ENCODE results near the gene FBLN1.

DNA sequence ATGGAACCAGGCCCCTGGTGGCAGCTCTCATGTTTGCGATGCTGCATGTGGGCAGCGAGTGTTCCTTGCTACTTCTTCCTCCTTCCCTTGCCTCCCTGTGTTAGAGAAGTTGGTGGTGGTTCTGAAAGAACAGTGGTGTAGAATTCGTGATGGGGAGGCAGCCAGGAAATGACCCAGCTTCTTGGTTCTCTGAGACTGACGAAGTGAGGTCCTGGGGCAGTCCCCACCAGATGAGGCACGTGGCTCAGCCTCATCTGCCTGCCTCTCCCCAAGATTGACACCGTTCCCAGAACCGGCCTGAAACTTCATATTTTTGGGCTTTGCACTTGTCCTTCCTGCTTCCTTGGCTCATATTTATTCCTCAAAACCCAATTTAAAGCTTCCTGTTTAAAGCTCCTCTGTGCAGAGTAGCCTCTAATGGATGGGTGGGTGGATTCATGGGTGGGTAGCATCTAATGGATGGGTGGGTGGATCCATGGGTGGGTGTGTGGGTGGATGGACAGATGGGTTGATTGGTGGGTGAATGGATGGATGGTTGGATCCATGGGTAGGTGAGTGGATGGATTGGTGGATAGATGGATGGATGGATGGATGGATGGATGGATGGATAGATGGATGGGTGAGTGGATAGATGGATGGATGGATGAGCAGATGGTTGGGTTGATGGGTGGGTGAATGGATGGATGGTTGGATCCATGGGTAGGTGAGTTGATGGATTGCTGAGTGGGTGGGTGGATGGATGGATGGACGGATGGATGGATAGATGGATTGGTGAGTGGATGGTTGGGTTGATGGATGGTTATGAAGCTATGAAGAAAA, 91.6 kb downstream of the FBLN1 start:
- TF ChIP-seq, protein P1, sequence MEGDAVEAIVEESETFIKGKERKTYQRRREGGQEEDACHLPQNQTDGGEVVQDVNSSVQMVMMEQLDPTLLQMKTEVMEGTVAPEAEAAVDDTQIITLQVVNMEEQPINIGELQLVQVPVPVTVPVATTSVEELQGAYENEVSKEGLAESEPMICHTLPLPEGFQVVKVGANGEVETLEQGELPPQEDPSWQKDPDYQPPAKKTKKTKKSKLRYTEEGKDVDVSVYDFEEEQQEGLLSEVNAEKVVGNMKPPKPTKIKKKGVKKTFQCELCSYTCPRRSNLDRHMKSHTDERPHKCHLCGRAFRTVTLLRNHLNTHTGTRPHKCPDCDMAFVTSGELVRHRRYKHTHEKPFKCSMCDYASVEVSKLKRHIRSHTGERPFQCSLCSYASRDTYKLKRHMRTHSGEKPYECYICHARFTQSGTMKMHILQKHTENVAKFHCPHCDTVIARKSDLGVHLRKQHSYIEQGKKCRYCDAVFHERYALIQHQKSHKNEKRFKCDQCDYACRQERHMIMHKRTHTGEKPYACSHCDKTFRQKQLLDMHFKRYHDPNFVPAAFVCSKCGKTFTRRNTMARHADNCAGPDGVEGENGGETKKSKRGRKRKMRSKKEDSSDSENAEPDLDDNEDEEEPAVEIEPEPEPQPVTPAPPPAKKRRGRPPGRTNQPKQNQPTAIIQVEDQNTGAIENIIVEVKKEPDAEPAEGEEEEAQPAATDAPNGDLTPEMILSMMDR (conservative IDR thresholded peaks at IDR 0.05), result no peak
- no peak for TF ChIP-seq EZH2 (IDR thresholded peaks at IDR 0.05; ENCODE audit: low read depth)

Data from PC-9 (cell line).